DLD1 (cell line): ENCODE results near the gene RASAL2.

ENCODE experiments used
- in situ Hi-C: cut with HindIII; loops from 2 replicates; pipeline ENCODE4 v1.10.0; 2017; ENCODE audit warnings: low sequenced_read_pairs

The RASAL2 gene

DNA sequence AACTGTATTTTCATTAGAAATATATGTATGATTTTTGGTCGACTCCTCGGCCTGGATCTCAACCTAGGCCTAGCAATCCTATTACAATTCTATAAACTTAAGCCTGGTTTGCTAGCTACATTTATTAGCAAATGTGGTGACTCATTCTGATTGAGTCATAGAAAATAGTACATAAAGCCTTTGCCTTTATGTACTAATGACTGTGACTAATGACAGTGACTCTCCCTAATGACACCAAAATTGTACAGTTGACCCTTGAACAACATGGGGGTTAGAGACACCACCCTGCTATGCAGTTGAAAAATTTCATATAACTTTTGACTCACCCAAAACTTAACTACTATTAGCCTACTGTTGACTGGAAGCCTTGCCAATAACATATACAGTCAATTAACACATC lies 324.0 kb downstream of the RASAL2 start:
- in situ Hi-C loops = no loop called here

- in situ Hi-C loops = no loop called here
Observed at GRCh38 chr1:178418284-178418955, 324.5 kb downstream of the RASAL2 start.

- in situ Hi-C loops = no loop called here
Observed at GRCh38 chr1:178434360-178434759, 340.5 kb downstream of the RASAL2 start.

- in situ Hi-C loops = no loop called here
Observed at GRCh38 chr1:178434899-178435435, 341.1 kb downstream of the RASAL2 start.

DNA sequence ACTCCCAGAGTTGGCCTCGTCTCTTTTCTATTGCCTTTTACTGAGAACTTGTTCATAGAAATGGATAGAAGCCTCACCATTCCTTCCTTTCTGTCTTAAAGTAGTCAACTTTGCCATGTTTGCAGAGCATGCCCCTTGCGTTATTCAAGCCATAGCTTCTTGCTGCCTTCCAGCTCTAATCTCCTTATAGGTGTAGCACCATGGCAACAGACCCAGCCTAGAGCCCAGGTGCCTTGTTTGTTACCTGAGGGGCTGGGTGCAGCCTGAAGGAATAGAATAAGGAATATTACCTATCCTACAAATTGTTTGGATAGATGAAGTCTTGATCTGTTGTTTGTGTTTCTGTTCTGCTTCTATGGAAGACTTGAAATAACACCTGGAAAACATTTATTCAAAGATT lies 343.0 kb downstream of the RASAL2 start:
- in situ Hi-C loops = no loop called here

DNA sequence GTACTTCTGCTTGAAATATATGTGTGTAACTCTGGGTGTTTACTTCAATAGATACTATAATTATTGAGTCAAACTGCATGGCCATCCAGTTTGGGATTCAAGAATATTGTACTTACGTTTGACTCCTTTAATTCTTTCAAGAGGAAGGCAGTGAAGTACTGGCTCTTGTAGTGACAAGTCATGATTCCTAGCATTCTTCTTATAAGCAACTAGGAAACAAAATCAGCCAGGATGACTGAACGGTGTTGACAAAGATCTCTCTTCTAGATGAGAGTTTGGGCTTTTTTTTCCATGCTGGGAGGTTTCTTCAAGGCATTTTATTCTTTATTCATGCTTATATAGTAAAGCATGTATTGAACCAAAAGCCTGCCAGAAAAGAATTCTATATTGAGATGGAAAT lies 344.5 kb downstream of the RASAL2 start:
- in situ Hi-C loops = no loop called here

DNA sequence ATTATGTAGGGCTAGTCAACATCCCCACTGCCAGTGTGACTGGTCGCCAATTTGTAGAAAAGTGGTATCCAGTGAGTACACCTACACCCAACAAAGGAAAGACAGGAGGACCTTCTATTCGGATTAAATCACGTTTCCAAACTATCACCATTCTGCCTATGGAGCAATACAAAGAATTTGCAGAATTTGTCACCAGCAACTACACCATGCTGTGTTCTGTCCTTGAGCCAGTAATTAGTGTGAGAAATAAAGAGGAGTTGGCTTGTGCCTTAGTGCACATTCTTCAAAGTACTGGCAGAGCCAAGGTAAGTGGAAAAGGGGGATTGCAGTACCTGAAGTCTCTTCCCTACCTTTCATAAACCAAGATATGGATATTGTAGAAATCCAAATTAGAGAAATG lies 349.0 kb downstream of the RASAL2 start:
- in situ Hi-C loops = no loop called here

DNA sequence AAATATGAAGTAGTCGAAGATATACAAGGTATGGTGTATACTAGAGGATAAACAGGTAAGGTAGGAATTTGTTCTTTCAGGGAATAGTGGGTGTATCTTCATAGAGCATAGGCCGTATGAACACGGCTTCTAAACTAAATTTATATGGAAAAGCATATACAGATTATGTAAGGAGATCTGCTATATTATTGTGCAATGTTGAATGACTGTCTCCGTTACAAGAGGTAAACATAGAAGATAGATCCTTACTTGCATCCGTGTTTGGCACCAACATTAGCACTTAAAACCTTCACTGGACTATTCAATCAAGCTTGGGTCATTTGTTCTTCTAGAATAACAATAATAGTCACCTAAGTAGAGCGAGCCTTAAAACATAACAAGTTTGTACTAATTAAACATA lies 357.0 kb downstream of the RASAL2 start:
- in situ Hi-C loops = no loop called here

DNA sequence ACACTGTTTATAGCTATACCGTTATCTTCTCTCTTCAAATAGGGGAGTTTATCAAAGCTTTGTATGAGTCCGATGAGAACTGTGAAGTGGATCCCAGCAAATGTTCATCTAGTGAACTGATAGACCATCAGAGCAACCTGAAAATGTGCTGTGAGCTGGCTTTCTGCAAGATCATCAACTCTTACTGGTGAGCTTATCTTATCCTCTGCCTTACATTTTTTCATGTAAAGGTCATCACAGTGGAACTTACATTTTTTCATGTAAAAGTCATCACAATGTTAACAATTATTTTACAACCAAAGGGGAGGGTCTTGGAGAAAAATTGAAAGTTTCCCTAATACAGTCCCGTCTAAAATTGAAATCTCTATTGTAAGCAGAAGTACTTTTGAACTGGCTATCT lies 357.6 kb downstream of the RASAL2 start:
- in situ Hi-C loops = no loop called here

DNA sequence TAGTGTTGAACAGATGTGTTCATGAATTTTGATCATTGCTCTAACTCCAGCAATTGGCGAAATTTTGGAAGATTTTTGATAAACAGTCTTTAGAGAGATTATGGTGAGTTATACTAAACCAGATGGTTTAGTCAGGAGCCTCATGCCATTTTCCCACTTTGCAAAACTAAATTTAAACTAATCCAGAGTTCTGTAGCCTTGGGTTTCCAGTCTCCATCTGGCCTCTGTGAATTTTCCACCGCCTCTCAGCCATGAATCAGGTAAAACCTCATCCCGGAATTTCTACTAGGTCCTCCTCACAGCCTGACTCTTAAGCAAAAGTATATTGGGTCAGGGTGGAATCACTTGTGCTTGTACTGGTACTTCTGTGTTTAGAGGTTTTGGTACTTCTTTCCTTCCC lies 358.1 kb downstream of the RASAL2 start:
- in situ Hi-C loops = no loop called here

GRCh38 chr1:178456472-178456871 lies 362.6 kb downstream of the RASAL2 start:
- in situ Hi-C loops = no loop called here

DNA sequence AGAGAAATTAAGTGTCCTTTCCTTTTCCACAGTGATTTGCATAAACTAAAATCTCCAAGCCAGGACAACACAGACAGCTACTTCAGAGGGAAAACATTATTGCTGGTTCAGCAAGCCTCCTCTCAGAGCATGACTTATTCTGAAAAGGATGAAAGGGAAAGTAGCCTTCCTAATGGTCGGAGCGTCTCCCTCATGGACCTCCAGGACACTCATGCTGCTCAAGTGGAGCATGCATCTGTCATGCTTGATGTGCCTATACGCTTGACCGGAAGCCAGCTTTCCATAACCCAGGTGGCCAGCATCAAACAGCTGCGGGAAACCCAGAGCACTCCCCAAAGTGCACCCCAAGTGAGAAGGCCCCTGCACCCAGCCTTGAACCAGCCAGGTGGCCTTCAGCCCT lies 363.7 kb downstream of the RASAL2 start:
- in situ Hi-C loops = no loop called here

DNA sequence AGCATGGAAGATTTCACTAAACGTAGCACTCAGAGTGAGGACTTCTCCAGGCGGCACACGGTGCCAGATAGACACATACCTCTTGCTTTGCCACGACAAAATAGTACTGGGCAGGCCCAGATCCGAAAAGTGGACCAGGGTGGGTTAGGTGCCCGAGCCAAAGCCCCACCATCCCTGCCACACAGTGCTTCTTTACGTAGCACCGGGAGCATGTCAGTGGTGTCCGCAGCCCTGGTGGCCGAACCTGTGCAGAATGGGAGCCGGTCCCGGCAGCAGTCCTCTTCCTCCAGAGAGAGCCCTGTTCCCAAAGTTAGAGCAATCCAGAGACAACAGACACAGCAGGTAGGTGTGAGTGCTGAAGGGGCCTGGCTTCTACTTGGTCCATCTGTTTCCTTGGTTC lies 364.3 kb downstream of the RASAL2 start:
- in situ Hi-C loops = no loop called here

DNA sequence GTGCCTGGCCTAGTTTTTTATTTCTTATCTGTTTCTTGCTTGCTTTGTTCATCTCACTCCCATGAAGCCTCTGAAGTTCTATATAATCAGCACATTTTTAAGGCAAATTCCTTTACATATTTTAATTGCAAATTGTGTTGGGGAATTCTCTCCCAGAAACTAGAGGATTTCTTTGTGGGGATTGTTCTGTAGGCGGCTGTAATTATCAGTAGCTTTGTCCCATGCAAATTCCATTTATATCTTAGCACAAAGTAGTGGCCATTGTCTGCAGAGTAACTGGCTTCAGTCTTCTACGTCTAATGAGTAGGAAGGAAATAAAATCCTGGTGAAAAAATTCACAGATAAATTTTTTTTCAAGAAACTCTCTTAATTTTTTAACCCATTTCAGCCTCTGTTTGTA lies 367.2 kb downstream of the RASAL2 start:
- in situ Hi-C loops = no loop called here

DNA sequence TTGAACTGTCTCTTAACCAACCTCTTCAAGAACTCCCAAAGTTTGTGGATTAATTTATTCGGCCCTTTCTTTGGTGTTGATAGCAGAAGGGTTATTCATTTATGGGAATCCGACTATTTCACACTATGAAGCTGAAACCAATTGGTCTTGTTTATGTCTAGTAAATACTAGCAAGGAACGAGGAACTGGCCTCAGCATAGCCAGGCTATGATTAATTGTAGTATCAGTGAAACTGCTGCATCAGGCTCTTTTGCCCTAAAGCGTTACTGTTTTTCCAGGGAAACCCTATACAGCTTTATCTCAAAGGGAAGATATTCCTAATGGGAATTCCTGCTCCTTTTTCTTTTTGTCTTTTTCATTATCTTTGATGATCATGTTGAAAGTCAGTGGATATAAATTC lies 367.8 kb downstream of the RASAL2 start:
- in situ Hi-C loops = no loop called here

DNA sequence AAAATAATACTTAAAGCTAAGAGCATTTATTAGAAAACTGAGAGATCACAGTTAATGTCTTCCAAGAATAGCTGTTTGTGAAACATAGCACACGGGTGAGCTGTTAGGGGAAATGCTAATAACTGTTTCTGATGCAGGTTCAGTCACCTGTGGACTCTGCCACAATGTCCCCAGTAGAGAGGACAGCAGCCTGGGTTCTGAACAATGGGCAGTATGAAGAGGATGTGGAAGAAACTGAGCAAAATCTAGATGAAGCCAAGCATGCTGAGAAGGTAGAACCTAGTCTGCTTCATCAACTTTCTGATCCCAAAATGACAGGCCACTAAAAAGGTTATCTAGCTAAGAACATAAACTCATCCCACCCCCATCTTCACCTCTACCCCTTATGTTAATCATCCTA lies 370.2 kb downstream of the RASAL2 start:
- in situ Hi-C loops = no loop called here

GRCh38 chr1:178464566-178464965 lies 370.7 kb downstream of the RASAL2 start:
- in situ Hi-C loops = no loop called here

DNA sequence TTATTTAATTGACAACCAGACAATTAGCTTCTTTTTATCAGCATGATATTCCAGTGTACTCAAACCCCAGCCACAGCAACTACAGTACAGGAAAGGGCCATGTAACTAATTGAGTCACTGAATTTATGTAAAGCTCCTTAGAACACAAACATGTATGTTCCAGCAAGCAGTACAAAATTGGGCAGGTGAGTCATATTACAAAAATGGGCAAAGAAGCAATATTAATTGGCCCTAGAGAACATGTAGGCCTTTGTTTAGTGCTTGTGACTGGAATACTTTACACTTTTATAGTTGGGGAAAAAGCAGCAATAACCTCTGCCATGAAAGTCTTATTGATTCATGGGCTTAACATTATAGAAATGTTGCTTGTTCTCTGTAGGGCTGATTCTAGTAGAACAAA lies 371.1 kb downstream of the RASAL2 start:
- in situ Hi-C loops = no loop called here

DNA sequence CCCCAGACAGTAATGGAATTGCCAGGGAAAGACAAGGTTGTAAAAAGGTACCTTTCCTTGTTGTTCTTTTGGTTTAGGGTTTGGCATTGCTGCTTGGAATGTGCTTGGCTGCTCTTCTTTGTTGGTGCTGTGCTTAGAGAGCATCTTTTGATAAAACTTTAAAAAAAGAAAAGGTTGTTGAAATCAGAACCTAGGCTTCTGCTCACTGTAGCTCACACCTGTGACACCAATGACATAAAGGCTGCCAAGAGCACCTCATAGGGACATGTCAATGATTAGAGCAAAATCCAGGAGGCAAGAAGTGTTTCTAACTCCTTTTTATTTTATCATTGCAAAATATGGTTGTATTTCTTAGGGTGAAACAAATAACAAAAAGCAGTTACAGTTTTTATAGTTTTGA lies 373.9 kb downstream of the RASAL2 start:
- in situ Hi-C loops = no loop called here

DNA sequence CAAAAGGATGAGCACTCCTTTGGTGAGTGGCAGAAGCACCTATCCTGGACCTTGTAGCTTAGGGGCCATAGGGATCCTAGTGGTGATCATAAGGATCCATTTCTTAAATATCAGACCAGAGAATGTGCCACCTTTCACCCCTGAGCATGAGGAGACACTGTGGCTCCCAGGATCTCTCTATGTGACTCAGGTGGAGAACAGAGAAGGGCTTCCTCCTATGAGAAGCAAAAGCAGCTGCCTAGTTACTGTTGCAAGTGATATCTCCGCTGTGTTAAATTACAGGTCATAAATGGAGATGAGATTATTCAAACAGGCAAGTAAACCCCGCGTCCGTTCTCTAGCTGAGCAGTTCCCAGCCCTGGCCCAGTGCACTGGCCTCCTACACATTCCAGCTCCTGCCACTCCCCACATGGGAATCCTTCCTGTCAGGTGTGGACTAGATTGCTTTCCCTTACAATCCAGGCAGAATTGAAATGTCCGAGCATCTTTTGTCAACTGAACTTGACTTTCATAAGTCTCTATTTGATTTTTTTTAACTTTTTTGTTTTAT lies 376.6 kb downstream of the RASAL2 start:
- in situ Hi-C loops = no loop called here

- in situ Hi-C loops = no loop called here
Observed at GRCh38 chr1:178472531-178472930, 378.6 kb downstream of the RASAL2 start.

DNA sequence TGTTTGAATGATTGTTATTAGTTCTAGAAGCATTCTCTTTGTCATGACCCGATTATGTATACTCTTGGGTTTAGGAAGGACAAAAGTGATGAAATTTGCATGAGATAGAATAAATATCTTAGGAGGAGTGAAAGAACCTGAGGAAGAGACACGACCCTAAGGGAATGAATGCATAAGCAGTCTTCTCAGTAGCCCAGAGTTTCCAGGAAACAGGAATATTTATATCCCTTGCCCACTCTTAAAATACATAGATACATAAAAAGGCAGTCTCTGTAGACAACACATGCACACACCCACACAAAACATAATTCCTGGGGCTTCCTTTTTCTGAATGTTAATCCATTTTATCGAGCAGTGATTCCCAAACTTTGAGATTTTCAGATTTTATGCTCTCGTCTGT lies 383.5 kb downstream of the RASAL2 start:
- in situ Hi-C loops = no loop called here

DNA sequence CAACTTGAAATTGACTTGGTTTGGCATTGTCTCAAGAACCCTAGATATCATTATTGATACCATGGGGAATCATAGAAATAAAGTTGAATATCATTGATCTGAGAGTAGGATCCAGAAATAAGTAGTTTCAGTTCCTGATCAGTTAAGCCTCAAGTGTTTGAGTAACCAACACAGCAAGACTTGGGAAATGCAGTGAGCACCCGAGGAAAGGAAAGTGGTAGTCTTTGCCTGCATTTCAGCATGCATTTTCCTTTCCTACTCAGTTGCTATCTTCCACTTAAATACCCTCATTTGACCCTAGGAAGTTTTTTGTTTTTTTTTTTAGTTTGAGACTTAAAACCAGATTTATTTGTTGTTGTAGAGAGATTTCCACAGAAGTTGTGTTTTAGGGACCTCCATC lies 383.9 kb downstream of the RASAL2 start:
- in situ Hi-C loops = no loop called here
